ENCODE measurements around the gene PRXL2A. TPM values are rescaled to one million over a fixed set of nuclear protein-coding genes. Genes with fewer than 3 reads are reported as not detected.

Gene PRXL2A
- total and polyA plus RNA-seq, 2 of the 4 experiments (the other 2 are of a cell fraction): 0.90 to 0.92 TPM

- no peak overlapping the region for H3K56ac ChIP-seq (ENCODE audit: extremely low read depth, insufficient read depth, low read length)
- ATAC-seq (ENCODE audit: low read depth): no peak
- in situ Hi-C loops (cut with MboI; ENCODE audit: low sequenced_read_pairs): no loop called here
Observed at GRCh38 chr10:80416479-80417098, 8.2 kb downstream of the PRXL2A start.

More at GRCh38 chr10:80416479-80417098, 8.2 kb downstream of the PRXL2A start:
- no peak overlapping the region for H3K18ac ChIP-seq (ENCODE audit: low read depth, low read length)
- no peak for TF ChIP-seq BHLHE40 (IDR thresholded peaks at IDR 0.05; ENCODE audit: low read depth, low read length)
- TF ChIP-seq POLR2A (IDR thresholded peaks at IDR 0.05; ENCODE audit: low read depth, low read length): no peak
- no peak for TF ChIP-seq FOS (IDR thresholded peaks at IDR 0.05; ENCODE audit: low read depth, low read length)
- no peak for TF ChIP-seq CTCF (conservative IDR thresholded peaks at IDR 0.05; ENCODE audit: low read depth, low read length)
- TF ChIP-seq RCOR1 (IDR thresholded peaks at IDR 0.05; ENCODE audit: insufficient replicate concordance, low read length): no peak
- no peak for TF ChIP-seq RFX5 (IDR thresholded peaks at IDR 0.05; ENCODE audit: low read depth, low read length)
- no peak for TF ChIP-seq USF2 (IDR thresholded peaks at IDR 0.05; ENCODE audit: low read depth, low read length)
- TF ChIP-seq MXI1 (IDR thresholded peaks at IDR 0.05; ENCODE audit: borderline replicate concordance, low read depth, low read length): no peak
- no peak for TF ChIP-seq RAD21 (IDR thresholded peaks at IDR 0.05; ENCODE audit: low read length)
- no peak for TF ChIP-seq CHD1 (IDR thresholded peaks at IDR 0.05; ENCODE audit: low read depth, low read length)
- TF ChIP-seq ELK1 (IDR thresholded peaks at IDR 0.05; ENCODE audit: borderline replicate concordance, low read depth, low read length): no peak
- POLR2A ChIA-PET (ENCODE audit: unreplicated experiment): no interaction called here
- no peak overlapping the region for H3K27ac ChIP-seq (ENCODE audit: insufficient read depth, low read length)
- H3K4me2 ChIP-seq (ENCODE audit: low read depth, low read length): no peak overlapping the region
- CTCF ChIA-PET: no interaction called here
- dilution Hi-C loops (cut with HindIII; ENCODE audit: low sequenced_read_pairs, unreplicated experiment) (no loop called here), intact Hi-C loops (cut with micrococcal nuclease) (no loop called here)
- BruUV-seq (replicated peaks): no TSS peak
- H3K9ac ChIP-seq (ENCODE audit: low read depth, low read length): no peak overlapping the region
- no peak overlapping the region for H4K91ac ChIP-seq (ENCODE audit: insufficient read depth, low read depth, low read length)
- peaks cover 3% of the 10 kb centered on the region; the same call in 1 of the 2 replicates for H3K9me1 ChIP-seq (ENCODE audit: insufficient read depth, low read length)
- H2AK5ac ChIP-seq (ENCODE audit: low read depth, low read length): no peak overlapping the region
- no peak overlapping the region for H3K4ac ChIP-seq (ENCODE audit: low read depth, low read length)
- no peak overlapping the region for H2BK120ac ChIP-seq (ENCODE audit: low read depth, low read length)
- no CpG with 5 or more reads among the region's 15 CpGs for WGBS, 2 experiments (ENCODE audit: extremely low coverage in 2 of 2, insufficient read length in 1 of 2)
- H4K8ac ChIP-seq (ENCODE audit: low read depth in 2 of 2, low read length in 2 of 2): no peak overlapping the region
- H2BK5ac ChIP-seq (ENCODE audit: low read depth, low read length, poor library complexity, severe bottlenecking): no peak overlapping the region
- H3K23ac ChIP-seq (ENCODE audit: low read depth, low read length): no peak overlapping the region
- H4K5ac ChIP-seq (ENCODE audit: low read depth, low read length): no peak overlapping the region
- no peaks in the 10 kb centered on the region for H3K9me3 ChIP-seq (ENCODE audit: control insufficient read depth, insufficient read depth, low read length)
- no peak overlapping the region for H3K4me3 ChIP-seq (ENCODE audit: insufficient read depth, low read depth, low read length)
- H3K4me1 ChIP-seq (ENCODE audit: control insufficient read depth, insufficient read depth, low read length): peaks cover 3% of the 10 kb centered on the region; the same call in 1 of the 2 replicates
- no peaks in the 10 kb centered on the region for H3K36me3 ChIP-seq (ENCODE audit: control insufficient read depth, insufficient read depth, low read length)
- H4K20me1 ChIP-seq (ENCODE audit: insufficient read depth, low read length): no peaks in the 10 kb centered on the region
- no peak overlapping the region for H2AFZ ChIP-seq (replicated peaks; ENCODE audit: low read length, poor library complexity)
- no peak for DNase-seq
- no peaks in the 10 kb centered on the region for H3K79me1 ChIP-seq (ENCODE audit: low read depth in 1 of 2, low read length in 2 of 2)
- no peak overlapping the region for H2BK15ac ChIP-seq (ENCODE audit: low read depth, low read length)
- no peak overlapping the region for H2BK20ac ChIP-seq (ENCODE audit: low read depth, low read length)
- H2AK9ac ChIP-seq (replicated peaks; ENCODE audit: low read depth, low read length, poor library complexity): no peak overlapping the region
- peaks cover 3% of the 10 kb centered on the region; the same call in 1 of the 2 replicates for H3K27me3 ChIP-seq (ENCODE audit: control insufficient read depth, insufficient read depth, low read length)
- H3K14ac ChIP-seq (replicated peaks; ENCODE audit: low read depth, low read length): no peak overlapping the region

Measured in IMR-90 (cell line).